IMR-90 (cell line): ENCODE measurements around the gene GPX3. TPM values are rescaled to one million over a fixed set of nuclear protein-coding genes. Genes with fewer than 3 reads are reported as not detected.

Experiments
- ATAC-seq: fragments of 200-7000 bp; cut with Tn5 transposase; 2 replicates; pipeline ENCODE4 v1.9.1; 2020; ENCODE audit warnings: low read depth, mild to moderate bottlenecking, moderate library complexity
- BruUV-seq: library from RNA; stranded (reverse); fragments of 400-500 nt; replicated peaks from 2 replicates; lab custom pipeline; 2021; lab: Mats Ljungman, UMichigan
- CTCF ChIA-PET: fragments of 300-600 bp; formaldehyde crosslinking; extraction: SDS; loops from one replicate; lab custom pipeline; 2021; ENCODE audit warnings: antibody characterized with exemption; lab: Yijun Ruan, JAX
- POLR2A ChIA-PET: fragments of 300-600 bp; sonication (Branson Sonifier 250); formaldehyde crosslinking; loops from one replicate; lab custom pipeline; 2022; ENCODE audit warnings: antibody characterized with exemption; ENCODE audit not compliant: unreplicated experiment; lab: Charles Lee
- DNase-seq: peaks from one replicate; pipeline ENCODE4 v3.0.0; 2013
- H2AFZ ChIP-seq: replicated peaks from 2 replicates; pipeline ENCODE3; 2013; ENCODE audit warnings: low read length, mild to moderate bottlenecking; ENCODE audit not compliant: poor library complexity
- H2AK5ac ChIP-seq: 2 replicates; pipeline ENCODE4 v1.6.1; 2013; ENCODE audit warnings: low read depth, low read length, inconsistent platforms
- H2AK9ac ChIP-seq: replicated peaks from 2 replicates; pipeline ENCODE3; 2013; ENCODE audit warnings: mild to moderate bottlenecking, low read depth, low read length, moderate library complexity; ENCODE audit not compliant: poor library complexity
- H2BK120ac ChIP-seq: 2 replicates; pipeline ENCODE4 v1.6.1; 2013; ENCODE audit warnings: low read depth, low read length, inconsistent platforms
- H2BK15ac ChIP-seq: 3 replicates; pipeline ENCODE4 v1.6.1; 2013; ENCODE audit warnings: low read depth, low read length, inconsistent platforms
- H2BK20ac ChIP-seq: 2 replicates; pipeline ENCODE4 v1.6.1; 2013; ENCODE audit warnings: low read depth, mild to moderate bottlenecking, inconsistent platforms, low read length, moderate library complexity
- H2BK5ac ChIP-seq: 2 replicates; pipeline ENCODE4 v1.6.1; 2013; ENCODE audit warnings: mild to moderate bottlenecking, low read depth, low read length, inconsistent platforms; ENCODE audit not compliant: poor library complexity, severe bottlenecking
- H3K14ac ChIP-seq: replicated peaks from 2 replicates; pipeline ENCODE4 v1.6.1; 2013; ENCODE audit warnings: low read depth, low read length, inconsistent platforms
- H3K18ac ChIP-seq: 2 replicates; pipeline ENCODE4 v1.6.1; 2013; ENCODE audit warnings: low read depth, low read length, control low read depth
- H3K23ac ChIP-seq: 2 replicates; pipeline ENCODE4 v1.6.1; 2013; ENCODE audit warnings: low read depth, low read length, inconsistent platforms
- H3K27ac ChIP-seq: 2 replicates; pipeline ENCODE4 v1.5.1; 2013; ENCODE audit warnings: mild to moderate bottlenecking, control low read depth, low read length; ENCODE audit not compliant: insufficient read depth
- H3K27me3 ChIP-seq: 2 replicates; pipeline ENCODE4 v1.6.1; 2013; ENCODE audit warnings: low read length; ENCODE audit not compliant: control insufficient read depth, insufficient read depth
- H3K36me3 ChIP-seq: 2 replicates; pipeline ENCODE4 v1.6.1; 2013; ENCODE audit warnings: low read length, mixed read lengths; ENCODE audit not compliant: control insufficient read depth, insufficient read depth
- H3K4ac ChIP-seq: 2 replicates; pipeline ENCODE4 v1.6.1; 2013; ENCODE audit warnings: low read depth, low read length, inconsistent platforms
- H3K4me1 ChIP-seq: 2 replicates; pipeline ENCODE4 v1.6.1; 2013; ENCODE audit warnings: low read length, mixed read lengths; ENCODE audit not compliant: control insufficient read depth, insufficient read depth
- H3K4me2 ChIP-seq: 2 replicates; pipeline ENCODE4 v1.6.1; 2013; ENCODE audit warnings: low read depth, mild to moderate bottlenecking, control low read depth, low read length, moderate library complexity
- H3K4me3 ChIP-seq: 2 replicates; pipeline ENCODE4 v1.5.1; 2013; ENCODE audit warnings: low read depth, mild to moderate bottlenecking, control low read depth, low read length, moderate library complexity; ENCODE audit not compliant: insufficient read depth
- H3K56ac ChIP-seq: 2 replicates; pipeline ENCODE4 v1.6.1; 2013; ENCODE audit warnings: low read length, inconsistent platforms; ENCODE audit not compliant: insufficient read depth; ENCODE audit errors: extremely low read depth
- H3K79me1 ChIP-seq, 2 experiments: 2 replicates each; pipeline ENCODE4 v1.6.1; 2013; ENCODE audit warnings: low read length in 2 of 2, inconsistent platforms in 1 of 2, low read depth in 1 of 2
- H3K9ac ChIP-seq: 2 replicates; pipeline ENCODE4 v1.6.1; 2013; ENCODE audit warnings: low read depth, low read length, control low read depth
- H3K9me1 ChIP-seq: 2 replicates; pipeline ENCODE4 v1.6.1; 2013; ENCODE audit warnings: low read length, inconsistent platforms; ENCODE audit not compliant: insufficient read depth
- H3K9me3 ChIP-seq: 2 replicates; pipeline ENCODE4 v1.6.1; 2013; ENCODE audit warnings: low read length; ENCODE audit not compliant: control insufficient read depth, insufficient read depth
- H4K20me1 ChIP-seq: 2 replicates; pipeline ENCODE4 v1.6.1; 2013; ENCODE audit warnings: low read length, inconsistent platforms; ENCODE audit not compliant: insufficient read depth
- H4K5ac ChIP-seq: 2 replicates; pipeline ENCODE4 v1.6.1; 2013; ENCODE audit warnings: mild to moderate bottlenecking, low read depth, low read length, control low read depth
- H4K8ac ChIP-seq, 2 experiments: 2 replicates each; pipeline ENCODE4 v1.6.1; 2013; ENCODE audit warnings: low read depth in 2 of 2, low read length in 2 of 2, control low read depth in 1 of 2, inconsistent platforms in 1 of 2
- H4K91ac ChIP-seq: 2 replicates; pipeline ENCODE4 v1.6.1; 2013; ENCODE audit warnings: low read depth, low read length, inconsistent platforms; ENCODE audit not compliant: insufficient read depth
- CHD1 ChIP-seq: IDR thresholded peaks from 2 replicates; pipeline ENCODE4 v1.6.1; 2012; ENCODE audit warnings: low read depth, low read length, improper control_type of control experiment
- ELK1 ChIP-seq: fragments of 150-350 bp; IDR thresholded peaks from 2 replicates; pipeline ENCODE4 v1.6.1; 2016; ENCODE audit warnings: low read depth, mild to moderate bottlenecking, low read length, moderate library complexity, borderline replicate concordance
- FOS ChIP-seq: fragments of 150-350 bp; IDR thresholded peaks from 2 replicates; pipeline ENCODE4 v1.6.1; 2016; ENCODE audit warnings: low read depth, low read length
- MAFK ChIP-seq: IDR thresholded peaks from 2 replicates; pipeline ENCODE4 v1.6.1; 2012; ENCODE audit warnings: low read depth, low read length, improper control_type of control experiment
- MXI1 ChIP-seq: IDR thresholded peaks from 2 replicates; pipeline ENCODE4 v1.6.1; 2012; ENCODE audit warnings: low read depth, mild to moderate bottlenecking, low read length, moderate library complexity, borderline replicate concordance
- POLR2A ChIP-seq: IDR thresholded peaks from 2 replicates; pipeline ENCODE4 v1.6.1; 2012; ENCODE audit warnings: mild to moderate bottlenecking, low read depth, low read length
- RCOR1 ChIP-seq: IDR thresholded peaks from 2 replicates; pipeline ENCODE4 v1.6.1; 2012; ENCODE audit warnings: mild to moderate bottlenecking, low read length, improper control_type of control experiment; ENCODE audit not compliant: insufficient replicate concordance
- RFX5 ChIP-seq: IDR thresholded peaks from 2 replicates; pipeline ENCODE4 v1.8.0; 2012; ENCODE audit warnings: low read depth, mild to moderate bottlenecking, low read length, moderate library complexity
- SMC3 ChIP-seq: fragments of 150-350 bp; IDR thresholded peaks from 2 replicates; pipeline ENCODE4 v1.6.1; 2016; ENCODE audit warnings: low read depth, mild to moderate bottlenecking, antibody characterized with exemption, low read length, moderate library complexity
- USF2 ChIP-seq: fragments of 150-350 bp; IDR thresholded peaks from 2 replicates; pipeline ENCODE4 v1.6.1; 2017; ENCODE audit warnings: mild to moderate bottlenecking, antibody characterized with exemption, low read length, low read depth
- WGBS, 2 experiments: methylation state at CpG; one replicate each; pipeline versions ENCODE4 v1.1.5 to v1.1.7; 2013; ENCODE audit warnings: missing lambda C conversion rate in 2 of 2; ENCODE audit not compliant: insufficient read length in 1 of 2; ENCODE audit errors: extremely low coverage in 2 of 2; 5-methylcytosine and 5-hydroxymethylcytosine counted together
- dilution Hi-C: fragments of 300-500 bp; cut with HindIII; formaldehyde crosslinking; loops from one replicate; pipeline ENCODE4 v1.14.3; 2018; ENCODE audit warnings: low sequenced_read_pairs; ENCODE audit not compliant: unreplicated experiment
- in situ Hi-C: fragments of 300-500 bp; cut with MboI; formaldehyde crosslinking; loops from 3 replicates; pipeline ENCODE4 v1.14.3; 2019; ENCODE audit warnings: low sequenced_read_pairs, inconsistent platforms, mixed read lengths
- intact Hi-C: fragments of 100-400 bp; cut with micrococcal nuclease; formaldehyde crosslinking; loops from 2 replicates; pipeline ENCODE4 v1.10.0; 2022
- polyA plus RNA-seq, 3 experiments: library from polyadenylated mRNA; depleted of rRNA; stranded (reverse); fragments of >200 nt; gene quantifications; 2 replicates each; pipeline ENCODE4 v1.2.3, GENCODE V29; 2012; ENCODE audit warnings: low replicate concordance in 1 of 3
- total RNA-seq: library from RNA; depleted of rRNA; stranded (reverse); fragments of >200 nt; gene quantifications from 2 replicates; pipeline ENCODE4 v1.2.3, GENCODE V29; 2012
- TF ChIP-seq, protein P1 (sequence below): conservative IDR thresholded peaks from 2 replicates; pipeline ENCODE4 v1.5.1; 2012; ENCODE audit warnings: mild to moderate bottlenecking, low read depth, low read length, improper control_type of control experiment

The GPX3 gene
- total and polyA plus RNA-seq, 2 of the 4 experiments (the other 2 are of a cell fraction): 0.36 to 1.0 TPM

DNA sequence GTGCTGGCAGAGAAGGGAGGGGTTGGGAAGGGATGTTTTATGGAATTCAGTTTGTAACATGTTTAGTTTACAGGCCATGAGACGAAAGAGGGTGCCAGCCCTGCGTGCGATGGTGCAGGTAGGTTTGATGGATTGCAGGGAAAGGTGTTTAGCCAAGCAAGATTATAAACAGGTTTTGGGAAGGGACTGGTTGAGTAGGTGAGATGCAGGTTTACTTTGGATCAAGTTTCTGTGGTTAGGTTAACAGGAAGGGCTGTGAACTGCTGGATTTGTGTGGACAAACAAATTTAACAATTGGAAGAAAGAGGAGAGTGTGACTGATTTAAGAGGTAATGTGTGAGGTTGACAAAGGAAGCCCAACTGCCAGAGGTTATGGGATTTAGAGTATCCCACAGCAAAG lies 32.6 kb upstream of the GPX3 start:
- no peak overlapping the region for H3K9ac ChIP-seq
- H3K27me3 ChIP-seq: peaks cover 5% of the 10 kb centered on the region
- H3K36me3 ChIP-seq: no peaks in the 10 kb centered on the region
- H3K27ac ChIP-seq: no peak overlapping the region
- H4K8ac ChIP-seq: no peak overlapping the region
- H3K9me3 ChIP-seq: peaks cover 7% of the 10 kb centered on the region; the same call in 1 of the 2 replicates
- POLR2A ChIA-PET: no interaction called here
- no peak overlapping the region for H3K23ac ChIP-seq
- H3K9me1 ChIP-seq: no peaks in the 10 kb centered on the region
- no peak overlapping the region for H2BK5ac ChIP-seq
- H2AK9ac ChIP-seq: no peak overlapping the region
- no peak overlapping the region for H3K4me2 ChIP-seq
- H2AFZ ChIP-seq: no peak overlapping the region
- no peak overlapping the region for H2AK5ac ChIP-seq
- intact Hi-C loops (no loop called here), dilution Hi-C loops (no loop called here), in situ Hi-C loops (no loop called here)
- WGBS, 2 experiments: 72% methylated on average over 3 of the region's 3 CpGs; no CpG with 5 or more reads in 1 of the 2 experiments
- H3K79me1 ChIP-seq: no peaks in the 10 kb centered on the region
- ATAC-seq: no peak
- no peak overlapping the region for H2BK15ac ChIP-seq
- no peak overlapping the region for H3K4me3 ChIP-seq
- H3K18ac ChIP-seq: no peak overlapping the region
- no TSS peak for BruUV-seq
- H2BK20ac ChIP-seq: no peak overlapping the region
- H4K20me1 ChIP-seq: no peaks in the 10 kb centered on the region
- no peak overlapping the region for H3K14ac ChIP-seq
- no peaks in the 10 kb centered on the region for H3K4me1 ChIP-seq
- H4K5ac ChIP-seq: no peak overlapping the region
- DNase-seq: no peak
- CTCF ChIA-PET: no interaction called here
- no peak overlapping the region for H2BK120ac ChIP-seq
- H3K56ac ChIP-seq: no peak overlapping the region
- TF ChIP-seq SMC3: no peak
- TF ChIP-seq, protein P1, sequence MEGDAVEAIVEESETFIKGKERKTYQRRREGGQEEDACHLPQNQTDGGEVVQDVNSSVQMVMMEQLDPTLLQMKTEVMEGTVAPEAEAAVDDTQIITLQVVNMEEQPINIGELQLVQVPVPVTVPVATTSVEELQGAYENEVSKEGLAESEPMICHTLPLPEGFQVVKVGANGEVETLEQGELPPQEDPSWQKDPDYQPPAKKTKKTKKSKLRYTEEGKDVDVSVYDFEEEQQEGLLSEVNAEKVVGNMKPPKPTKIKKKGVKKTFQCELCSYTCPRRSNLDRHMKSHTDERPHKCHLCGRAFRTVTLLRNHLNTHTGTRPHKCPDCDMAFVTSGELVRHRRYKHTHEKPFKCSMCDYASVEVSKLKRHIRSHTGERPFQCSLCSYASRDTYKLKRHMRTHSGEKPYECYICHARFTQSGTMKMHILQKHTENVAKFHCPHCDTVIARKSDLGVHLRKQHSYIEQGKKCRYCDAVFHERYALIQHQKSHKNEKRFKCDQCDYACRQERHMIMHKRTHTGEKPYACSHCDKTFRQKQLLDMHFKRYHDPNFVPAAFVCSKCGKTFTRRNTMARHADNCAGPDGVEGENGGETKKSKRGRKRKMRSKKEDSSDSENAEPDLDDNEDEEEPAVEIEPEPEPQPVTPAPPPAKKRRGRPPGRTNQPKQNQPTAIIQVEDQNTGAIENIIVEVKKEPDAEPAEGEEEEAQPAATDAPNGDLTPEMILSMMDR: no peak
- TF ChIP-seq CHD1: no peak
- no peak for TF ChIP-seq FOS
- no peak for TF ChIP-seq MXI1
- TF ChIP-seq USF2: no peak
- TF ChIP-seq RFX5: no peak
- no peak for TF ChIP-seq ELK1
- TF ChIP-seq RCOR1: no peak
- no peak for TF ChIP-seq POLR2A
- TF ChIP-seq MAFK: no peak
- no peak overlapping the region for H3K4ac ChIP-seq
- no peak overlapping the region for H4K91ac ChIP-seq
